HG03066 (cell line): ENCODE results near the gene TMCC1.
"Not testable (repeated sequence)": the region's sequence is repeated elsewhere in the genome, so short reads cannot be mapped to it uniquely, and the experiment has no call there.

Experiments used
- ATAC-seq: cut with Tn5 transposase; IDR thresholded peaks from one replicate; pipeline ENCODE4 v1.9.1; 2021; ENCODE audit warnings: low read depth; ENCODE audit not compliant: unreplicated experiment

TMCC1 gene

DNA sequence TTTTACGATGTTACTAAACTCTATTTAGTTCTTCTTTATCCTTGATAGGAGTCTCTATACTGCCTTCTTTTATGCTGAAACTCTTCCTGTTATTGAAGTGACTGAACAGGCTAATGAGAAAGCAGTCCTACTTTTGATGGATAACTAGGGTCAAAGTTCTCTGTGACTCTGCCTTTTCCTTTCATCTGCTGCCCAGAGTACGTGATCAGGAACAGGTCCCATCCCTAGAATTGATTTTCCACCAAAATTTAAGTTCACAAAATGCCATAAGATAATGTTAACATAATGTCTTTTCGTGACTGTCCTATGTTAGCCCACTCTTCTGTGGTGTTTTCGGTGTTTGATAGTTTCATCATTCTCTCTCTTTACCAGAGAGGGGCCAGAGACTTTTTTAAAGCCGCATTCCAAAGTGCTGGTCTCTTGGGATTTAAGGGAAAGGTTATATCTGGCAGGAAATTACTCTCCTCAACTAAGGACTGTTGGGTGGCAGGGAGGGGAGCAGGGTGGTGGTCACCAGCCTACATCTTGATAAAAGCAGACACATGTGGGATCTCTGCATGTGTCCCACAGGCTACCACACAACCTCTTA is 236.8 kb downstream of the TMCC1 start:
- no peak for ATAC-seq

DNA sequence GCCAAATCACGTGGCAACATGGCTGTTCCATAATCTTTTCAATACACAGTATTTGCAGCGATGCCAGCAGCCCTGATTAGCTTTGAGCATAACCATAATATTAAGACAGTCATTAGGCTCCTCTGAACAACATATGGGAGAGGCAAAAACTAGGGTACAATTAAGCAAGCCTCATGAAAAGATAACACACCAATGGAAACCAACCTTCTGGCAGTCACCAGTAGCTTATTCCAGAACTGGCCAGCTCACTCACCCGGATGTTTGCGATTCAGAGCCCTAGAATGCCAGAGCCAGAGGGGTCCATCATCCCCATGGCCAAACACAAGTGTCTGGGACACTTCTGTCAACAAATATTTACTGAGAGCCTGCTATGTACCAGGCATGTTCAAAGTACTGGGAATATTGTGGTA is 238.2 kb downstream of the TMCC1 start:
- no peak for ATAC-seq

DNA sequence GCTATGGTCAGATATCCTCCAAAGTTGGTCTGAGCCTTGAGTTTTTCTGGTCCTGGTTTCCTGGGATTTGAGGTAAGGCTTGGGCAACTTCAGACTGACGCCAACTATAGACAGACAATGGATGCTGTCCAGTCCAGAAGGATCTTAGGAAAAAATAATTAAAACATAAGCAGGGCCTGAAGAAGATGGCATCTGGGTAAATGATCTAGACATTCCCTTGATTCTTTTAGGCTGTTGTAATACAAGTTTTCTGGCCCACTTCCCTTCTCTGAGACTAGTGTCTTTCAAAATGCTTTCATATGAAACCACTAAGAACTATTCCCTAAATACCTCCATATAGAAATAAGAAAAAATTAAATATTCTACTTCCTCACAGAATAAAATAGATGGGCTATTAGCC is 239.4 kb downstream of the TMCC1 start:
- no peak for ATAC-seq

DNA sequence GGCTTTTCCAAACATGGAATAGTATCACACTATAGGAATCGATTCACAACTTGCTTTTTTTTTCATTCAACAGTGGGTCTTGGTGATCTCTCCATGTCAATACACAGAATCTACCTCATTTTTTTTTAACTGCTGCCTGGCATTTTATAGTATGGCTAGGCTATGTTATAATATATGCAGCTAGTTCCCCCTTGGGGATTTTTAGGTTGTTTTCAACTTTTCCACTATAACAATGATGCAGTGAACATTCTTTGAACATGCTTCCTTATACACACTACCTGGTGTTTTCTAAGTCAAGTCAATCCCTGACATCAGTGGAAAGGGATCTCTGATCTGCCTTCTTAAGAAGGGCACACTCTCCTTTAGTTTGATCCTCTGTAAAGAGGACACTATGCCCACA is 240.5 kb downstream of the TMCC1 start:
- no peak for ATAC-seq

DNA sequence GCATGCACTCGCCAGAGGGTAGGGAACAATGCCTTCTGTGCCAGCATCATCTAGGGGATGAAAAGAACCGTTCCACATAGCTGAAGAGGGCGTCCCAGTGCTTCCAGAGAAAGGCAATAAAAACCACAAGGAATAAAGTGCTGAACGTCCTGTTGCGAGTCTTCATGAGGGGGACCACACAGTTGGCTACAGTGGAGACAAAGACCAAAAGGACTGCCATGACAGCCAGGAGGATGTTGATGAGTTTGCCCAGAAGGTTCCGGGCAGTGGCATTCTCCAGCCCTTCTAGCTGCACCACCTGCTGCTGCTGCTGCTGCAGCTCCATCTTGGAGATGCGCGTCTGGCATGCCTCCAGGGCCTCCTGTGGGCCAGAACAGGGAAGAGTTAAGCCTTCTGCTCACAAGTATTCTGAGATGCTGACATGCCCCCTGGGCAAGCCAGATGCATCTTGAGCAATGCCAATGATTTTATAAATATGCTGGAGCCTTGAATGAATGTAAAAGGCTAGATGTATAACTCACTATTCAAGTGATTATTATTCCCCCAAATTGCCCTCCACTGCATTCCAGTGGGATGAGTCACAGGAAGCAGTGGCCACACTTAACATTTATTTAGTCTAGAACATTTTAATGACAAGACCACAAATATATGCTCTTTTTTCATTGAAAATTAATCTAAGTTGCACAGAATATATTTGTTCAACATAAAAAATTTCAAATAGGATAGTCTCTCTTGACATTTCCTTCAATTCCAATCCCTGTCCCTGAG is 241.9 kb downstream of the TMCC1 start:
- no peak for ATAC-seq

DNA sequence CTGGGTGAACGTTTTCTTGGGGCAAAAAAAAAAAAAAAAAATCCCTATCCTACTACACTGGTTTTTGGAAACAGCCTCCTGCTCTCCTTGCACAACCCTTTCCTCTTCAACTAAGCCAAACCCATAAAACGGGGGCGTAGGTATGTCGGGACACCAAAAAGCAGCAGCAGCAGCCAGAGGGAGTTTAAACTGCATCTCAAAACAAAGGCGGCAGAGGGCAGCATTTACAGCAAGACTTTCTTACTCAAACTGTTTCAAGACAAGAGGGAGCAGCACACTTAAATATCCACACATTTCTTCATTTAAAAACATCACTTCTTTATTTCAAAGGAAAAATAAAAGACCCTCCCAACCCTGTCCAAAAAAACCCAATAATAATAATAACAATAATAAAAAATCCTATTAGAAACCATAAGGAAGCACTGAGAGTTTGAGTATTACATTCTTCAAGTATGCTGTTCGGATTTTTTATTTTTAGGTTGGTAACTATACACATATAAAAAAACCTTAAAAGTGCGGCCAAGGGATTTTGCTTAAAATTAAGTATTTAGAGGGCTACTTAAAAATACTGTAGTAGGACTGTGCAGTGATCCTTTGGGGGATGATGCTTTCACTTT is 243.1 kb downstream of the TMCC1 start:
- ATAC-seq, result no peak

DNA sequence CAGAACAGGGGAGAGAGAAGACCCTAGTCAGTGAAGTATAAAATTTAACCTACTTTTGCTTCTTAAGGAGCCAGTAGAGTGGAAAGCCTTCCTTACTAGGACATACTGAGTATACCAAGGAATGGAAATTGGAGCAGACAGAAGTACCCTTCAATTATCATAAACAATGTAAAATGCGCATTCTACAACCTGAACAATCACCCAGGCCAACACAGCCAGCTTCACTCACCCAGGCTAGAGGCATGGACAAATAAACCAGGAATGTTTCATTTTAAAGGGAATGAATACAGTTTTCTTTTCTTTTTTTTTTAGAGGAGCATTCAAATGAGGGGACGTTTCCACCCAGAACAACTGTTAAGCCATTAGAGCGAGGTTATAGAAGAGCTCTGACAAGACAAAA is 245.1 kb downstream of the TMCC1 start:
- no peak for ATAC-seq

DNA sequence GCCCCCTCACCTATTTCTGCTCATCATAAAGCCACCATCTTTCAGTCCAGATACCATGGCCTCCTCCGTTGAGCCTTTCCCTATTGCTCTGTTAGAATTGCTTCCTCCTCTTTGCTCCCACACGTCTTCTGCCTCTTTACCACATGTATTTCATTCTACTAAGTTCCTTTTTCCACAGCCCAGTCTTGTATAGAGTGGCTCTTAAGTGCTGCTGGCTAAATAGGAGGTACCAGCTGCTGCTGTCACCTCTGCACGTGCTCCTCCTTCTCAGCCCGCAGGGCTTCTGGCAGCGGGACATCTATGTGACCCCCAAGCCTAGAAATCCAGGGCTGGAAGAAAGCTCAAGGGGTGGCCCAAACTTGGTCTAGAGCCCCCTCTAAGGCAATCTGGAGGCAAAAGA is 248.2 kb downstream of the TMCC1 start:
- ATAC-seq, result no peak

DNA sequence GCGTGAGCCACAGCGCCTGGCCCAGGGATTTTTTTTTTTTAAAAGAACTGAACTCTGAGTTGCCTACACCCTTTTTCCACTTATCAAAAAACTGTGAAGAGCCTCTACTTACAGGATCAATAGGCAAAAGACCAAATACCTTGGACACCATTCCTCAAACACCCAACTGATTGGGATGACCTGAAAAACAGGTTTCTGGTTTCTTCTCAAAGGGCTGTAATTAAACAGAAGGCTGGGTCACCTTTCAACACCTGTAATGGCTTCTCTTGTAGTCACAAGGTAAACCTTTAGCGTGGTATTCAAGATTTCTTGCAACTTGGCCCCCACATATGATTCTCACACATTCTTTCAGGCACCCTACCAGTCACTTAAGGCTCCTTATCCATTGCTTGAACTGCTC is 248.7 kb downstream of the TMCC1 start:
- ATAC-seq, result no peak

DNA sequence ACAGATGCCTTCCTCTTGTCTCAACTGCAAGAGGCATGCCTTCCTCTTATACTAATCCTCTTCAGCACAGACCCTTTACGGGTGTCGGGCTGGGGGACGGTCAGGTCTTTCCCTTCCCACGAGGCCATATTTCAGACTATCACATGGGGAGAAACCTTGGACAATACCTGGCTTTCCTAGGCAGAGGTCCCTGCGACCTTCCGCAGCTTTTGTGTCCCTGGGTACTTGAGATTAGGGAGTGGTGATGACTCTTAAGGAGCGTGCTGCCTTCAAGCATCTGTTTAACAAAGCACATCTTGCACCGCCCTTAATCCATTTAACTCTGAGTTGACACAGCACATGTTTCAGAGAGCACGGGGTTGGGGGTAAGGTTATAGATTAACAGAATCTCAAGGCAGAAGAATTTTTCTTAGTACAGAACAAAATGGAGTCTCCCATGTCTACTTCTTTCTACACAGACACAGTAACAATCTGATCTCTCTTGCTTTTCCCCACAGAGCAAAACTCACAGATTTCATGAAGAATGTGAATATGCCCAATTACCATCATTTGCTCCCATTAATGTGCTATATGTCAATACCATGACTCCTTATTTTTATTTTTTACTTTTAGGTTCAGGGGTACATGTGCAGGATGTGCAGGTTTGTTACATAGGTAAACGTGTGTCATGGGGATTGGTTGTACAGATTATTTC is 251.8 kb downstream of the TMCC1 start:
- not testable (repeated sequence) for ATAC-seq

DNA sequence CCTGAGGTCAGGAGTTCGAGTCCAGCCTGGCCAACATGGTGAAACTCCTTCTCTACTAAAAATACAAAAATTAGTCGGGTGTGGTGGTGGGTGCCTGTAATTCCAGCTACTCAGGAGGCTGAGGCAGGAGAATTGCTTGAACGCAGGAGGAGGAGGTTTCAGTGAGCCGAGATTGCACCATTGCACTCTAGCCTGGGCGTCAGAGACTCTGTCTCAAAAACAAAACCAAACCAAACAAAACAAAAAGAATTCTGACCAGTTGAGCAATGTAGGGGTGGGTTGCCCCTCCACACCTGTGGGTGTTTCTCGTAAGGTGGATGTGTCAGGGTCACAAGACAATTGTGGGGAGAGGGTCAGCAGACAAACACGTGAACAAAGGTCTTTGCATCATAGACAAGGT is 252.5 kb downstream of the TMCC1 start:
- ATAC-seq, result not testable (repeated sequence)

DNA sequence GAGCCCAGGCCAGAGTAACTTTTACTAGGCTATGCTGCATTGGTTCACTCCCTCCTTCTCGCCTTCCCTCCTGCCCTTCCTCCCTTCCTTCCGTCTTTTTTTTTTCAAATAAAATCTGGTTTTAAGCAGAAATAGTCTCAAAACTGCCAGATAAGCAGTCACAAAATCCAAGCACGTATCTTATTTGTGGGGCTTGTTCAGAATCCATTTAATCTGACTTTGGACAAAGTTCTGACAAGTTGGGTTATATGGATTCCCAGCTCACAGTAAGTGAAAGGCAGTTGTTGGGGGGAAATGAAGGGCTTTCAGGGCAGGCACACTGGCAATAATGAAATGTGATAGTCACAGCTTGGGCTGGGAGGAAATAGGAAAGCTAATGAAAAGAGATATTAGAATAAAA is 255.0 kb downstream of the TMCC1 start:
- no peak for ATAC-seq

DNA sequence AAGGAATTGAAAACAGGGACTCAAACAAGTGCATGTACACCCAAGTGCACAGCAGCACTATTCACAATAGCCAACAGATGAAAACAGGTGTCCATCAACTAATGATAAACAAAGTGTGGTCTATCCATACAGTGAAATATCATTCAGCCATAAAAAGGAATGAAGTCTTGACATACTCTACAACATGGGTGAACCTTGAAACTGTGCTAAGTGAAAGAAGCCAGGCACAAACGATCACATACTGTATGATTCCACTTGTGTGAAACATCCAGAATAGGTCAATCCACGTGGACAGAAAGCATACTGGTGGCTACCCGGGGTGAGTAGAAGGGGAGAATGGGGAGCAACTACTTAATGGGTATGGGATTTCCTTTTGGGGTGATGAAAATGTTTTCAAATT is 257.4 kb downstream of the TMCC1 start:
- ATAC-seq, result no peak

DNA sequence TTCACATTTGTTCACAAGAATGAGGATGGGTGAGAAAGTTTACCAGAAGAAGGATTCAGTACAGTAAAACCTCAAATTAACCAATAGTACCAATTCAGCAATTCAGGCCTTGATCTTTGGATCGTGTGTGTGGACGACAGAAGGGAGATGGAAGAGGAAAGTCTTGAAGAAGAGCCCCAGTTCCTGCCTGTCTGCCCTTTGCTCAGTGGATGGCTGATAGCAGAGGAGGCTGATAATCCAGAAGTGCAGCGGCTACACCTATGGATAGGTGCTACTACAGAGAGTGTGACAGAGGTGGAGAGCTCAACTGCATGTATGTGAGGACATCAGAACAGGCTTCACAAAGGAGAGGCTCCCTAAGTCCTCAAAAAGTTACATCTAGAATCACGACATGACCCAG is 257.9 kb downstream of the TMCC1 start:
- no peak for ATAC-seq

DNA sequence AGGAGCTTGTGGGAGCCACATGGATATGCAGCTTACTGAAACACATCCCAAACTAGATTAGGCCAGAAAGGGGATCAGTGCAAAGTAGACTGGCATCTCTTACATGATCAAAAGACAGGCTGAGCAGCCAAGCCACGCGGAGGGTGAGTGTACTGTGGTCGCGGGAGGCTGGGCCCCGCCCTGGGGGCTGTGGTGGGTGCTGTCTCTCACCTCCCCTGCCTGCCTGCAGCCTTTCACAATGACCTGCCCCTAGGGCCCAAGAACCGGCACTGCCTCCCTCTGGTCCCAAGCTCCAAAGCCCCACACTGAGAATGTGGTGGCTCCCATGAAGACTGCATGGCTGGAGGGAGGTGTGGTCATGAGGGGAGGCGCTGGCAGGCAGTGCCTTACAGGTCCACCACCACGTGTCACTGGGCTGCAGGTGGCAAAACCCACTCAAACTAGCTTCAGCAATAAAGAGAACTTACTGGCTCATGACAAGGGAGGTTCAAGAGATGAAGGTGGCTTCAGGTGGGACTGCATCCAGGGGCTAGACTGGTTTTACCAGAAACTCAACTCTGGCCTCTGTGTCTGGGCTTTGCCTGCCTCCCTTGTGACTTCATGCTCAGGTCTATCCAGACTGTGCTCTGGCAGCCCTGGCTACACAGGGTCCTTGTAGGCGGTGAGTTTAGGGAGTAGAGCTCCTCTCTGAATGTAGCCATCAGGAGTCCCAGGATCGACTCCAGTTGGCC is 259.6 kb downstream of the TMCC1 start:
- ATAC-seq, result no peak

DNA sequence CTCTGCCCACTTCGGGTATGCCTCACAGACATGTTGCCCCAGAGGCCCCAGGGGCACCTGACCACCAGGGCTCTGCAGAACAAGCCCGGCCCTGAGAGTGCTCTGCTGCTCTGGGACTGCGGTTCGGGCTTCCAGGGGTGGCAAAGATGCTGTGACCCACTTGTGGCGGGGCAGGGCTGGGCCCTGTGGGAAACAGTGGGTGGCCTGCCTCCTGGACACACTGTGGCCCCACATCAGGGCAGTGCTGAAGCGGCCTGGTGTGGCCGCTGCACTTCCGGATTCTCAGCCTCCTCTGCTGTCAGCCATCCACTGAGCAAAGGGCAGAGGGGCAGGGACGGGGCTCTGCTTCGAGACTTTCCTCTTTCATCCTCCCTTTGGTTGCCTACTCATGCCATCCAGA is 260.5 kb downstream of the TMCC1 start:
- ATAC-seq, result no peak

DNA sequence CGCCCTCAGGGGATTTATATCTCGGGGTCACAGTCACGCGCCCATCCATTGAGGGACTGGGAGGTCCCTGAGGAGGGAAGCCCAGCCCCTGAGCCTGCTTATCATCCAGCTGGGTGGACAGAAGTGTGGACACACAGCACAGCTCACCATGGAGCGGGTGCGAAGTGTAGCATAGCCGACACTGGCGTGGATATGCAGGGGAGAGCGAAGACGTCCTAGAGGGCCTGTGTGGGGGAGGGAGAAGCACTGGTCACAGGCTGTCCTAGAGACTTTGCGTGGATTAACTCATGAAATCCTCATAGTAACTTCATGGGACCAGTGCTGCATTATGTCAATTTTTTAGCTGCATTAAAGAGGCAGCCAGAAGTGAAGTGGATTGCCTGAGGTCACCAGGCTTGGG is 261.0 kb downstream of the TMCC1 start:
- ATAC-seq, result no peak

DNA sequence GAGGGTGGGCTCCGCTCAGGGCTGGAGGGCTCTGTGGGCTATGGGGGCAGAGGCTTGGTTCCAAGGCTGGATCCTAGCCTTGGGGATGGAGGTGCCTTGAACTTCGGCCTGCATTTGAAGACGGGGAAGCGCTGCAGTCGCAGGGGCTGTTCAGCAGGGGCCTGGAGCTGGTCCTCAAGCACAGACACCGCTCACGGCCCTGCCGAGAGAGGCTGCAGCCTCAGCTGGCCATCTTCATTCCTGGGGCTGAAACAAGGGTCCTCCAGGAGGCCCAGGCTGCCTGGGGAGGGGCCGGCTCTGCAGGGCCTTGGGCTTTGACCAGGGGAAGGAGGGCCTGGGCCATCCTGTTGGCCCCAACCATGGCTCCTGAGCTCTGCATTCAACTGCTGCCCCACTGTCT is 261.5 kb downstream of the TMCC1 start:
- ATAC-seq, result no peak

DNA sequence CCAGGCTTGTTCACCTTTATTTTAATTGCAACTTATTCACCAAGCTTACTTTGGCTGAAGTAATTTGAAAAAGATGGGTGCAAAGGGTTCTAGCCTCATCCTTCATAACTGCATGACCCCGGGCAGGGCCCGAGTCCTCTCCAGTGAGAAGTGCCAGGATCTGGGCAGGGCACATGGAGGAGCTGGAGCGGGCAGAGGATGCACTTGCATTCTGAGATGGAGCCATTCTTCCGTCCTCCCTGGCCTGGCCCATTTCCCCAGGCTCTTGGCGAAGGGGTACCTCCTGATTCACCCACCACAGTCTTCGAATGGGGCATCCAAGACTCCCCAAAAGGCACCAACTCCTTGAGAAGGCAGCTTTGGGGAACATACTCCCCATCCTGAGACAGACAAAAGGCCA is 264.5 kb downstream of the TMCC1 start:
- no peak for ATAC-seq

DNA sequence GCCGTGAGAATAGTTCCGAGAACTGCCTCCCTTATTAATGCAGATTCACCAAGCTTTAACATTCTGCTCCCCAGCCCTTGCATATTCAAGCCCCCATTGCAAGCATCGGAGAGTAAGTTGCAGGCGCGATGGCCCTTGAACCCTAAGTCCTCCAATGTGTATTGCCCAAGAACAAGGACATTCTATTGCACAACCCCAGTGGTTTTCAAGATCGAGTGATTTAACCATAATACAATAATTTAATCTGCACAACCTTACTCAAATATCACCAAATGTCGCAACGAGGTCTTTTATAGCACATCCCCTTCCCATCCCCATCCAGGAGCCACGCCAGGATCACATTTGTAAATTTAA is 265.4 kb downstream of the TMCC1 start:
- ATAC-seq, result no peak
